ENCODE data around the gene SKP1.

GRCh38 chr5:134209477-134210245, 32.9 kb upstream of the SKP1 start:
- TF ChIP-seq CTCF (IDR thresholded peaks at IDR 0.05) (no peak), POLR2A (IDR thresholded peaks at IDR 0.05) (no peak), POLR2AphosphoS5 (IDR thresholded peaks at IDR 0.05; ENCODE audit: insufficient read depth in 1 of 2, low read depth in 1 of 2) (no peak)
